K562 (cell line): ENCODE results near the gene GP1BB. TPM values are rescaled to one million over a fixed set of nuclear protein-coding genes. Genes with fewer than 3 reads are reported as not detected.
A peak's percentile ranks its signal among the peaks of the same experiment; 100 is the strongest.

Experiments used
- ARHGAP35 ChIP-seq: fragments of 450-650 bp; IDR thresholded peaks from 2 replicates; pipeline ENCODE4 v1.6.1; 2018; ENCODE audit not compliant: partially characterized antibody
- CBFA2T2 ChIP-seq: fragments of 450-650 bp; conservative IDR thresholded peaks from 2 replicates; pipeline ENCODE4 v1.6.1; 2017; ENCODE audit warnings: mild to moderate bottlenecking
- CBX1 ChIP-seq: sonication (generic); IDR thresholded peaks from 2 replicates; pipeline ENCODE4 v1.6.1; 2016; ENCODE audit warnings: antibody characterized with exemption, low read depth, mild to moderate bottlenecking
- E2F4 ChIP-seq: sonication (generic); formaldehyde crosslinking; IDR thresholded peaks from 2 replicates; pipeline ENCODE4 v1.8.0; 2022; ENCODE audit warnings: mild to moderate bottlenecking, low read depth, missing genetic modification reagents
- EWSR1 ChIP-seq: fragments of 450-650 bp; IDR thresholded peaks from 2 replicates; pipeline ENCODE4 v1.6.1; 2018; ENCODE audit warnings: borderline replicate concordance, mild to moderate bottlenecking, low read depth, moderate library complexity; ENCODE audit not compliant: partially characterized antibody
- JUNB ChIP-seq: fragments of 450-650 bp; formaldehyde crosslinking; conservative IDR thresholded peaks from 2 replicates; pipeline ENCODE4 v1.4.0; 2020; ENCODE audit warnings: mild to moderate bottlenecking
- NFE2 ChIP-seq: IDR thresholded peaks from 2 replicates; pipeline ENCODE4 v1.6.1; 2014; ENCODE audit warnings: antibody characterized with exemption, low read depth
- NR2C1 ChIP-seq, 2 experiments: fragments of 450-650 bp; IDR thresholded peaks; 2 replicates each; pipeline ENCODE4 v1.6.1; 2017; ENCODE audit warnings: mild to moderate bottlenecking in 2 of 2, antibody characterized with exemption in 1 of 2, inconsistent platforms in 1 of 2, missing compliant biosample characterization in 1 of 2, missing genetic modification characterization in 1 of 2
- PTBP1 ChIP-seq: fragments of 200-400 bp; formaldehyde crosslinking; IDR thresholded peaks from 2 replicates; pipeline ENCODE4 v1.6.1; 2017; ENCODE audit warnings: low read depth, low read length
- RUNX1 ChIP-seq: sonication (generic); IDR thresholded peaks from 2 replicates; pipeline ENCODE4 v1.6.1; 2016; ENCODE audit warnings: antibody characterized with exemption, low read depth
- TAF7 ChIP-seq: fragments of 450-650 bp; IDR thresholded peaks from 2 replicates; pipeline ENCODE4 v1.6.1; 2016; ENCODE audit warnings: missing genetic modification characterization, missing compliant biosample characterization
- TARDBP ChIP-seq: fragments of 450-650 bp; IDR thresholded peaks from 2 replicates; pipeline ENCODE4 v1.6.1; 2016
- ZFP1 ChIP-seq: fragments of 450-650 bp; formaldehyde crosslinking; IDR thresholded peaks from 2 replicates; pipeline ENCODE4 v1.4.0; 2020; ENCODE audit warnings: mild to moderate bottlenecking, mixed read lengths
- ZHX1 ChIP-seq: fragments of 150-350 bp; conservative IDR thresholded peaks from 2 replicates; pipeline ENCODE4 v1.6.1; 2014; ENCODE audit warnings: low read length
- ZNF134 ChIP-seq: fragments of 250-450 bp; sonication (Bioruptor Pico); conservative IDR thresholded peaks from 2 replicates; pipeline ENCODE4 v1.4.0; 2020
- ZNF407 ChIP-seq: fragments of 450-650 bp; IDR thresholded peaks from 2 replicates; pipeline ENCODE4 v1.6.1; 2016; ENCODE audit warnings: low read depth
- ZSCAN32 ChIP-seq: fragments of 450-650 bp; formaldehyde crosslinking; IDR thresholded peaks from 2 replicates; pipeline ENCODE4 v1.4.0; 2020; ENCODE audit warnings: mild to moderate bottlenecking, moderate library complexity
- polyA plus RNA-seq, 8 experiments: library from polyadenylated mRNA; depleted of rRNA in 4 of 8; stranded (reverse) in 5 of 8; unstranded in 3 of 8; fragments of >200 nt; fragmentation: Nextera tagmentation in 2 of 8; fragmentation: Illumina TruSeq in 1 of 8; extraction: Ambion mirVana in 2 of 8; extraction: Trizol in 1 of 8; gene quantifications; 2 replicates each; pipeline versions ENCODE4 v1.2.1 to v1.2.3, GENCODE V29; 2011 to 2014; ENCODE audit warnings: inconsistent platforms in 1 of 8, missing spikeins in 1 of 8
- total RNA-seq, 7 experiments: library from RNA; depleted of rRNA in 6 of 7; stranded (reverse); fragments of >200 nt in 6 of 7; fragmentation: Illumina TruSeq in 2 of 7; extraction: Trizol in 2 of 7; gene quantifications; 2 replicates each; pipeline versions ENCODE4 v1.2.1 to v1.2.3, GENCODE V29; 2011 to 2021; ENCODE audit warnings: low replicate concordance in 1 of 7

GP1BB gene
- total and polyA plus RNA-seq, 9 of the 15 experiments (the other 6 are each of a cell fraction or from before 2014, with no cell fraction given): 0.69 to 162 (median 2.8) TPM

GRCh38 chr22:19730655-19731360, 7.5 kb downstream of the GP1BB start (continued):
- no peak; the same call in 1 of the 2 replicates for TF ChIP-seq PTBP1
- peak; percentile 44; the same call in 1 of the 2 replicates for TF ChIP-seq CBFA2T2
- no peak for TF ChIP-seq ZNF407
- no peak; the same call in 1 of the 2 replicates for TF ChIP-seq TAF7 (tag)
- peak; percentile 52 for TF ChIP-seq ARHGAP35
- TF ChIP-seq E2F4 (CRISPR knock-in tag): no peak
- no peak for TF ChIP-seq EWSR1
- peak; percentile 56; the same call in 1 of the 2 replicates for TF ChIP-seq ZSCAN32 (CRISPR knock-in tag)
- TF ChIP-seq TARDBP: no peak
- no peak for TF ChIP-seq RUNX1
- TF ChIP-seq ZHX1: peak; percentile 90
- TF ChIP-seq NFE2: 0 out of 2 replicates have a peak, but pooled peaks have one; percentile 4
- peak; percentile 56; the same call in 1 of the 2 replicates for TF ChIP-seq ZNF134 (CRISPR knock-in tag)
- no peak for TF ChIP-seq NR2C1 (IDR thresholded peaks at IDR 0.05)
- TF ChIP-seq NR2C1 (tag; IDR thresholded peaks at IDR 0.05): no peak
- TF ChIP-seq CBX1: no peak
- TF ChIP-seq ZFP1 (CRISPR knock-in tag): 0 out of 2 replicates have a peak, but pooled peaks have one; percentile 52
- TF ChIP-seq JUNB (CRISPR knock-in tag): 0 out of 2 replicates have a peak, but pooled peaks have one; percentile 9
